Mucosa of rectum (tissue), 2 donors: ENCODE data around the gene EPHB1.

Experiments
- H3K27ac ChIP-seq, 2 donors: one replicate each; pipeline ENCODE4 v1.7.0; 2013; ENCODE audit warnings: inconsistent platforms in 2 of 2, low read depth in 2 of 2, low read length in 2 of 2
- H3K27me3 ChIP-seq, 2 donors: one replicate each; pipeline ENCODE4 v1.7.0; 2013; ENCODE audit warnings: low read length in 2 of 2; ENCODE audit not compliant: control insufficient read depth in 2 of 2, insufficient read depth in 2 of 2
- H3K36me3 ChIP-seq, 2 donors: one replicate each; pipeline ENCODE4 v1.7.0; 2013; ENCODE audit warnings: low read length in 2 of 2; ENCODE audit not compliant: control insufficient read depth in 2 of 2, insufficient read depth in 2 of 2
- H3K4me1 ChIP-seq, 2 donors: one replicate each; pipeline ENCODE4 v1.7.0; 2013; ENCODE audit warnings: low read length in 2 of 2, mild to moderate bottlenecking in 1 of 2; ENCODE audit not compliant: control insufficient read depth in 2 of 2, insufficient read depth in 2 of 2
- H3K4me3 ChIP-seq, 2 donors: one replicate each; pipeline ENCODE4 v1.7.0; 2013; ENCODE audit warnings: low read length in 2 of 2
- H3K9ac ChIP-seq, 2 donors: one replicate each; pipeline ENCODE4 v1.7.0; 2013; ENCODE audit warnings: low read length in 2 of 2, low read depth in 1 of 2, mild to moderate bottlenecking in 1 of 2
- H3K9me3 ChIP-seq, 2 donors: one replicate each; pipeline ENCODE4 v1.7.0; 2013; ENCODE audit warnings: low read length in 2 of 2; ENCODE audit not compliant: control insufficient read depth in 2 of 2
- donor health status: healthy.
- donor health status: Normal muscosa, but diverticular disease.

The EPHB1 gene

DNA sequence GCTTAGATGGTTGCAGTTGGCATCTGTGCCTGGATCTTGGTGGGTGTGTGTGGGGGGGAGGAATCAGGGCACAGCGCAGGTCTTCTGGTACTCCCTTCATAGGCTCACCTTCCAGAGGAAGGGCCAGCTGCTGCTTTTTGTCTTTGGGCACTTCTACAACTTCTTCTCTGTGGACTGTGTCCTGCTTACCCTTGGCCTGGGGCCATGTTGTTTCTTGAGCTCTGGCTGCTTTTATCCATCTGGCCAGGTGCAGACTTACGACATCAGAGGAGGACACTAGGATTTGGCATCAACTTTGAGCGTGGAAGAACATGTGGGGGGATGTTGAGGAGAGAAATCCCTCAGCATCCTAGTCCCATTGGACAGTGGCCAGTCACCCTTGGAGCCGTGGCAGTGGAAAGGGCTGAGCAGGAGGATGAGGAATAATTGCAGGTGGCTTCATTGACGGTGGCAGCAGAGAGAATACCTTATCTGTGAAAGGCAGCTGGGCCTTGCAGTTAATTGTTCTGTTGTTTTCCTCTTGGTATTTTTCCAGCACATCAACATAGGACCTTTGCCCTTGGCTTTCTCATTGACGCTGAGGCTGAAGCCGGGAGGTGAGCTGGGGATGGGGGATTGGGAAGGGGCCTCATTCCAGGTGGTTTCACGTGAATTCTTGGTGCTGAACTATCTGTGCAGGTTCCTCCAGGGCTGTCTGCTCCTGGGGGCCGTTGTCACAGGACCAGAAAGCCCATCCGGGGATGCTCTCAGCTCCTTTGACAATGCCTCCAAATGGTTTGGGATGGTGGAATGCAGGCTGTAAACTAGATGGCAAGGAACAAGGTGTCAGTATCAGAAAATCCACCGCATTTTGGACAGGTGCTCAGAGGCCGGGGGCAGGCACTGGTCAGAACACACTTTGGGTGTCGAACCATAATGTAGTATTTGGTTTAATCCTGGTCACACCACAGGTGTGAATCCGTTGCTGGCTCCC, 9.7 kb downstream of the EPHB1 start:
- Histone ChIP-seq H3K27me3 (no peaks in the 10 kb centered on the region), H3K4me3 (no peak overlapping the region), H3K4me1 (no peaks in the 10 kb centered on the region)

DNA sequence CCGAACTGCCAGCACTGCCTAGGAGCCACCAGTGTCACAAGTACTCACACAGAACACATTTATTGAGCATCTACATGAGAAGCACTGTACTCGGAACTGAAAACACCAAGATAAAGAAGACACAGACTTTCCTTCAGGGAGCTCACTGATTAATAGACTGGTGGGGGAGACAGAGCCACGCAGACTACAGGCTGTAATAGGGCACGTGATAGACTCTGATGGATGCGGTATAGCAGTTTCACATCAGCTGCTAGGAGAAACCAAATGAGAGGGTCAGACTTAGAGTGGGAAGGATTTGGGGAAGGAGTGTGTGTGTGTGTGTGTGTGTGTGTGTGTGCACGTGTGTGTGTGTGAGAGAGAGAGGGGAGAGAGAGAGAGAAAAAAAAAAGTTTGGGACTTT, 12.1 kb downstream of the EPHB1 start:
- H3K36me3 ChIP-seq = no peaks in the 10 kb centered on the region
- H3K9ac ChIP-seq = no peak overlapping the region
- no peak overlapping the region for H3K4me3 ChIP-seq
- H3K4me1 ChIP-seq = no peaks in the 10 kb centered on the region
- no peaks in the 10 kb centered on the region for H3K27me3 ChIP-seq
- no peaks in the 10 kb centered on the region for H3K9me3 ChIP-seq
- no peak overlapping the region for H3K27ac ChIP-seq

More for the DNA sequence above, 9.7 kb downstream of the EPHB1 start:
- H3K27ac ChIP-seq = no peak overlapping the region
- no peaks in the 10 kb centered on the region for H3K36me3 ChIP-seq
- no peaks in the 10 kb centered on the region for H3K9me3 ChIP-seq
- H3K9ac ChIP-seq = no peak overlapping the region

DNA sequence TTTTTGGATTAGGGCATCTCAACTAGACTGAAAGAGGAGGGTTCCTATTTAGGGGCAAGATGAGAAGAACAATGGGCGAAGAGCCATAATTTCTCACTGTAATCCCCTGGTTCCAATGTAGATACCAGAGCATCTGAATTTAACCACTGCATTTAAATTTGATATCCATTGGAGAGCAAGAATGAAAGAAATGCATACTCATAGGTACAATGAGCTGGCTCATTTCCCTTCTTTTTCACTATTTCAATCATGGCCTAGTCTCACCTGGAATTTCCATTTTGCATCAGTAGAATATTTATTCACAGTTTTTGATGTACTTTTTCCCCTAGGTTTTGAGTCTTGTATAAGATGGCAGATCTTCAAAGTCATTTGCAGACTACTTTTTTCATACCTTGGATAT, 13.8 kb downstream of the EPHB1 start:
- no peaks in the 10 kb centered on the region for H3K4me1 ChIP-seq
- no peaks in the 10 kb centered on the region for H3K27me3 ChIP-seq
- no peak overlapping the region for H3K9ac ChIP-seq
- H3K4me3 ChIP-seq = no peak overlapping the region
- no peaks in the 10 kb centered on the region for H3K36me3 ChIP-seq
- no peaks in the 10 kb centered on the region for H3K9me3 ChIP-seq
- H3K27ac ChIP-seq = no peak overlapping the region

DNA sequence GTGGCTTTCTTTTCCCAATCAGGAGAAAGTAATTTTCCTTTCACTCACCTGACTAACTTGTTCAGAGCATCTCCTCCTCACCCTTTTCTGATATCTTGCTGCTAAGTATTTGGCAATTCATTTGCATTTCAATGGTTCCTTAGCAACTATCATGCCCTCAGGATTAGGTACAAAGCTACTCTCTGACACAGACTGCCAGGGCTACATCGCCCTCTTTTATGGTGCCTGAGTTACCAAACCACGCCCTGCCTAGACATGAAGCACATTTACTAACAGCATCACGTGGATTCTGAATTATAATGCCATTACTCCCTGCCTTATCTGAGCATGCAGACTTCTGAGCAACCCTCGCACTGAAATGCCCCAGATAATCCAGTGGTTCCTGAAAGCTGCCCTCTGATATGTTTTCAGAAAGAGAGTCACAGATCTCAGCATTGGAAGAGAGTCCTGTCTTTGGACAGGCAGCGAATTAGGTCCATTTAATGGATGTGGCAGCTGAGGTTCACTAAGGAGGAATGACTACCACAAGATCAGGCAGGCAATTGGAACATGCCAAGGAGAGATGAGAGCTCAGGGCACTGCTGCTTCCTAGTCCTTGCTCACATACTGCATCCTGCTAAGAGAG, 14.5 kb downstream of the EPHB1 start:
- Histone ChIP-seq H3K36me3 (no peaks in the 10 kb centered on the region), H3K9ac (no peak overlapping the region), H3K9me3 (no peaks in the 10 kb centered on the region), H3K4me1 (no peaks in the 10 kb centered on the region), H3K27ac (no peak overlapping the region), H3K4me3 (no peak overlapping the region), H3K27me3 (no peaks in the 10 kb centered on the region)

DNA sequence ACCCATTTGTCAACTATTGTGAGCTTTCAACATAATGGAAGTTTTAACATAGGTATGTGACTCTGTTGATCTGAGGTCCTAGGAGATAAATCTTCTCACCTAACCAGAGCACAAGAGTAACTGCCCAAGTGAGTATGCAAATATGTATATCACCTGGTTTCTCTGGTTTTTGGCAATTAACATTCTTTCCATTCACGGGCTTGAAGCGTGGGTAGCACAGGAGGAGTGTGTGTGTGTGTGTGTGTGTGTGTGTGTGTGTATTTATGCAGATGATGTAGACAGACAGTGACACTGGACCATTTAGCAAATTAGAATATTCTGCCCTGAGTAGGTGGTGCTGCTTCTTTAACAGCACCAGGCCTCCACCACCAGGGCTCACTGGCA, 15.0 kb downstream of the EPHB1 start:
- H3K9ac ChIP-seq = no peak overlapping the region
- H3K4me3 ChIP-seq = no peak overlapping the region
- H3K27me3 ChIP-seq = no peaks in the 10 kb centered on the region
- H3K27ac ChIP-seq = no peak overlapping the region
- no peaks in the 10 kb centered on the region for H3K9me3 ChIP-seq
- no peaks in the 10 kb centered on the region for H3K36me3 ChIP-seq
- no peaks in the 10 kb centered on the region for H3K4me1 ChIP-seq

DNA sequence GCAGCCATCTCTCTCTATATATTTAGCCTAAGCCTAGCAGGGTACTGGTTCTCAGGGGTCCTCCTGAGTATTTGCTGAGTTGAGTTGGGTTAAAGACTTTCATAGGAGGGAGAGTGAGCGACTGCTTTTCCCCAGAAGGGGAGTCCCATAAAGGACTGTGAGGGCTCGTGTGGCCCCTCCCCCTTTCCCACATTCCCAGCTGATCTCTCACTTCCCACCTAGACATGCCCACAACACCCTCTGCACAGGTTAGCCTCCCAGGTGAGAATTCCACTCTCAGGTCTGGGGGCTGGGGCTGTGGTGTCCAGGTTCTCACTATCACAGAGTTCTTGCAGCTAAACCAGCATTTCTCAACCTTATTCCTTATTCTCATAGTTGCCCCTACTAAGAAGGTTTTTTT, 15.8 kb downstream of the EPHB1 start:
- Histone ChIP-seq H3K36me3 (no peaks in the 10 kb centered on the region), H3K4me1 (no peaks in the 10 kb centered on the region), H3K9me3 (no peaks in the 10 kb centered on the region), H3K4me3 (no peak overlapping the region), H3K27ac (no peak overlapping the region), H3K9ac (no peak overlapping the region), H3K27me3 (no peaks in the 10 kb centered on the region)

DNA sequence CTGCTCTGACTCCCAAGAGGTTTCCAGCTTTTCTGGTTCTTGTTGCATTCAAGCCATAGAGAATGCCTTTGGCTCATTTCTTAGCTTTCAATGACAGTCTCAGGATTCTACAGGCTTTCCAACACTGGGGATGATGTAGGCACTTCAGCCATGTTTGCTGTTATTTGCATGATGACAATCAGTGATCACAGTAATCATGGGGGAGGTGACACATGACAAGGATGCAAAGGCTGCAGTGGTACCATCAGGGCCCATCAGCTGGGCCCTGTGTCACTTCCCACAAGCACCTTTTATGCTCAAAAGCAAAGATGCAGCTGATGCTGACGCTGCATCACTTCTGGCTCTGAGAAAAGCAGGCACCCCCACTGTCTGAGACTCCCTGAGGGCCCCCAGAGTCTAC, 18.6 kb downstream of the EPHB1 start:
- Histone ChIP-seq H3K9ac (no peak overlapping the region), H3K36me3 (no peaks in the 10 kb centered on the region), H3K27me3 (no peaks in the 10 kb centered on the region), H3K4me1 (no peaks in the 10 kb centered on the region), H3K4me3 (no peak overlapping the region), H3K9me3 (no peaks in the 10 kb centered on the region), H3K27ac (no peak overlapping the region)

DNA sequence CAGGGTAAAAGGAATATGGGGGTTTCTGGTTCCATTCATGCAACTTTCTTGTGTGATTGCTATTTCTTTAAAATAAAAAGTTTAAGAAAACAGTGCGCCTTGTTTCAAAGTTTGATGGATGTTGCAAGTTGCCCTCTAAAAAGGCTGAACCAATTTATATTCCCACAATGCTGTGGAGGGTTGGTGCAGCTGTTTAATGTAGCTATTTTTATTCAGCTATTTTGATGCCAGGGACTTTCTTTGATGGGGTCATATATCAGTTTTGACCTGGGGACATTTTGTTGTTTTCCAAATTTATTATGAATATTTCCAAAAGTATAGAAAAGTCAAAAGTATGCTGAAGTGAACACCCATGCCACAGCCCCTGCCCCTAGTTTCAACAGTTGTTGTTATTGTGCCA, 20.5 kb downstream of the EPHB1 start:
- no peak overlapping the region for H3K9ac ChIP-seq

DNA sequence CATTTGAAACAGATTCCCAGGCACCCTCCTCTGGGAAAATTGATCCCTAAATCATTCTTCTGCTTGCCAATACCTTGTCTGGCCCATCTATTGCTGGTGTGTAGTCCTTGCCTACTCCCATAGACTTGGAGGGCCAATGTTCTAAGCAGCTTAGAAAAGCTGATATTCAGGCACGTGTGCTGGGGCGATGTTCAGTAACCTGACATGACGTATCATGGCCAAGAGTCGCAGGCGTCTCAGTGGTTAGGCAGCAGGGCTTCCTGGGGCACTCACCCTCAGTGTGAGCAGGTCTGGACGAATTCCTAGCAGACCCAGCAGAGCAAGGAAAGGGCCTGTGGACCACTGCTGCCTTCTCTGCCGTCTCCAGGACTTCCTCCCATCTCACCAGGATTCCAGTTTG, 21.6 kb downstream of the EPHB1 start:
- H3K9me3 ChIP-seq = no peaks in the 10 kb centered on the region
- H3K27ac ChIP-seq = no peak overlapping the region
- no peaks in the 10 kb centered on the region for H3K4me1 ChIP-seq
- no peak overlapping the region for H3K9ac ChIP-seq
- H3K36me3 ChIP-seq = no peaks in the 10 kb centered on the region
- H3K27me3 ChIP-seq = no peaks in the 10 kb centered on the region
- no peak overlapping the region for H3K4me3 ChIP-seq

More for the DNA sequence above, 20.5 kb downstream of the EPHB1 start:
- H3K27ac ChIP-seq = no peak overlapping the region
- H3K36me3 ChIP-seq = no peaks in the 10 kb centered on the region
- H3K4me3 ChIP-seq = no peak overlapping the region
- no peaks in the 10 kb centered on the region for H3K4me1 ChIP-seq
- no peaks in the 10 kb centered on the region for H3K27me3 ChIP-seq
- no peaks in the 10 kb centered on the region for H3K9me3 ChIP-seq

DNA sequence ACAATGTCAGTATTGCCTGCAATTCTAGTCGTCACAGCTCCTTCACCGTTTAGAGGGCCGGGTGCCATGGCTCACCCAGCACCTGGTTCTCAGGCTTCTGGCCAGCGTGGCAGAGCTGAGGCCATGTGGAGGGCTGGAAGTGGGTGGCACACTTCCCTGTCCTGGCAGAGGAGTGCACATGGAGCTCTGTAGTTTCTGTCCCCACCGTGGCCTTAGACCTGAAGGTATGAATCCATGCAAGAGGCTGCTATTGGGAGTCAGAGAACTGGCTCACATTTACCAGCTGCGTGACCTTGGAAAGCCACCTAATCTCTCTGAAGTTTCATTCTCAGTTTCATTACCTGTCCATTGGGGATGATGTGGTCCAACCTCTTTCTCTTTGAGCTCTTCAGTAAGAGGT, 22.2 kb downstream of the EPHB1 start:
- H3K9ac ChIP-seq = no peak overlapping the region
- H3K27ac ChIP-seq = no peak overlapping the region
- no peaks in the 10 kb centered on the region for H3K27me3 ChIP-seq
- no peaks in the 10 kb centered on the region for H3K4me1 ChIP-seq
- H3K4me3 ChIP-seq = no peak overlapping the region
- H3K36me3 ChIP-seq = no peaks in the 10 kb centered on the region
- no peaks in the 10 kb centered on the region for H3K9me3 ChIP-seq
